Pancreas (tissue), 10 donors: Measurements from ENCODE around the gene PEMT. TPM values are rescaled to one million over a fixed set of nuclear protein-coding genes. Genes with fewer than 3 reads are reported as not detected.
A peak's percentile ranks its signal among the peaks of the same experiment; 100 is the strongest.

Source experiments
- ATAC-seq, 4 donors: fragments of 200-7000 bp; cut with Tn5 transposase; one replicate each; pipeline versions ENCODE4 v1.8.0 to v1.9.1; 2020; ENCODE audit warnings: mild to moderate bottlenecking in 4 of 4, moderate library complexity in 4 of 4
- DNase-seq, 6 donors: peaks; one replicate each; pipeline ENCODE4 v3.0.0-alpha.2; 2020
- FAIRE-seq: peaks from 2 replicates; lab custom pipeline; 2012; peaks lifted over from hg19 to GRCh38; lab: Jason Lieb, UNC
- H3K27ac ChIP-seq, 4 donors: fragments of 200-600 bp; sonication (generic); 1 replicate in 3 of 4; 2 replicates in 1 of 4; pipeline versions ENCODE4 v1.5.0 to v1.8.0; 2020
- H3K27me3 ChIP-seq, 4 donors: fragments of 200-600 bp; one replicate each; pipeline ENCODE4 v1.8.0; 2021
- H3K36me3 ChIP-seq, 3 donors: fragments of 200-600 bp; sonication (generic) in 1 of 3; one replicate each; pipeline versions ENCODE4 v1.5.0 to v1.8.0; 2020 to 2021
- H3K4me1 ChIP-seq, 3 donors: fragments of 200-600 bp; one replicate each; pipeline ENCODE4 v1.8.0; 2021
- H3K4me3 ChIP-seq, 4 donors: fragments of 200-600 bp; sonication (generic) in 2 of 4; one replicate each; pipeline versions ENCODE4 v1.5.0 to v1.8.0; 2020 to 2021
- H3K9me3 ChIP-seq, 4 donors: fragments of 200-600 bp; one replicate each; pipeline ENCODE4 v1.8.0; 2021
- CTCF ChIP-seq, 4 donors: fragments of 200-600 bp; sonication (generic) in 3 of 4; IDR thresholded peaks; one replicate each; pipeline versions ENCODE4 v1.5.0 to v1.8.0; 2021; ENCODE audit warnings: antibody characterized with exemption in 4 of 4
- WGBS, 2 donors: extraction: QIAGEN DNeasy Blood & Tissue Kit; methylation state at CpG; one replicate each; pipeline ENCODE4 v1.1.7; 2013; 5-methylcytosine and 5-hydroxymethylcytosine counted together
- intact Hi-C, 3 donors: fragments of 100-400 bp; cut with DNase I; formaldehyde crosslinking; loops; one replicate each; pipeline versions ENCODE4 v1.11.1 to v1.14.2; 2022
- polyA plus RNA-seq, 2 donors: library from polyadenylated mRNA; stranded (reverse); fragments of 200-250 nt; gene quantifications; one replicate each; pipeline ENCODE4 v1.2.3, GENCODE V29; 2013
- total RNA-seq, 6 donors: library from RNA; stranded (reverse); fragmentation: NEBNext Ultra II Directional in 4 of 6; extraction: Animal tissue kit (Norgen Biotek cat#: 25700) in 4 of 6; gene quantifications; one replicate each; pipeline versions ENCODE4 v1.2.1 to v1.2.4, GENCODE V29; 2021 to 2023
- donor health status: healthy with polysubstance abuse.
- donor health status: DM: no; HTN: no; CAD: no; lungs with moderate emphysema.
- donor health status: DM: no; HTN: no; CAD: no.
- donor health status: control.
- donor health status: control.
- donor health status: Bipolar disorder and iron deficiency.
- donor health status: DM: yes; HTN: yes; CAD: no.
- donor health status: DM: no; HTN: no; CAD: no.
- donor health status: DM: no; HTN: no; CAD: no.
- donor health status: DM: yes; HTN: yes; CAD: no.

The PEMT gene
- total and polyA plus RNA-seq, 8 donors, result 14.8 to 109 (median 24.6) TPM

- peak in 1 of 6 donors; percentile 9 for DNase-seq
- Histone ChIP-seq H3K4me3 (no peak overlapping the region), H3K4me1 (no peaks in the 10 kb centered on the region), H3K27ac (no peak overlapping the region), H3K27me3 (no peaks in the 10 kb centered on the region), H3K36me3 (no peaks in the 10 kb centered on the region), H3K9me3 (no peaks in the 10 kb centered on the region)
- FAIRE-seq, result no peak
- intact Hi-C loops, result no loop called here
- WGBS, 2 donors, result 92 to 97% methylated on average over 20 of the region's 20 CpGs
- no peak for ATAC-seq
- TF ChIP-seq CTCF (IDR thresholded peaks at IDR 0.05), result no peak
These were observed 41.7 kb downstream of the PEMT start for GRCh38 chr17:17549732-17550366.

- no peaks in the 10 kb centered on the region for H3K9me3 ChIP-seq
- WGBS, 2 donors, result 80 to 86% methylated on average over 8 of the region's 8 CpGs
- no peaks in the 10 kb centered on the region for H3K27me3 ChIP-seq
- TF ChIP-seq CTCF (IDR thresholded peaks at IDR 0.05), result no peak
- H3K4me3 ChIP-seq, result no peak overlapping the region
- no peak overlapping the region for H3K27ac ChIP-seq
- no peak for ATAC-seq
- H3K4me1 ChIP-seq, result no peaks in the 10 kb centered on the region
- no peak for FAIRE-seq
- peak in 1 of 6 donors; percentile 42 for DNase-seq
- H3K36me3 ChIP-seq, result no peaks in the 10 kb centered on the region
- intact Hi-C loops, result no loop called here
These were observed 43.5 kb downstream of the PEMT start for GRCh38 chr17:17548044-17548443.

GRCh38 chr17:17547210-17547764, 44.2 kb downstream of the PEMT start:
- no peaks in the 10 kb centered on the region for H3K36me3 ChIP-seq
- H3K27ac ChIP-seq, result no peak overlapping the region
- no peaks in the 10 kb centered on the region for H3K9me3 ChIP-seq
- intact Hi-C loops, result no loop called here
- ATAC-seq, result no peak
- 79 to 84% methylated on average over 9 of the region's 9 CpGs for WGBS, 2 donors
- peak in 1 of 6 donors; percentile 56 for DNase-seq
- FAIRE-seq, result no peak
- H3K4me1 ChIP-seq, result no peaks in the 10 kb centered on the region
- no peak overlapping the region for H3K4me3 ChIP-seq
- no peaks in the 10 kb centered on the region for H3K27me3 ChIP-seq
- TF ChIP-seq CTCF (IDR thresholded peaks at IDR 0.05), result no peak

GRCh38 chr17:17546399-17547185, 44.9 kb downstream of the PEMT start:
- Histone ChIP-seq H3K9me3 (no peaks in the 10 kb centered on the region), H3K27me3 (no peaks in the 10 kb centered on the region), H3K27ac (no peak overlapping the region), H3K36me3 (no peaks in the 10 kb centered on the region), H3K4me1 (no peaks in the 10 kb centered on the region), H3K4me3 (no peak overlapping the region)
- FAIRE-seq (no peak), DNase-seq (peak in 1 of 6 donors; percentile 50), ATAC-seq (no peak)
- 87 to 89% methylated on average over 16 of the region's 16 CpGs for WGBS, 2 donors
- no peak for TF ChIP-seq CTCF (IDR thresholded peaks at IDR 0.05)
- intact Hi-C loops, result no loop called here
